ENCODE measurements around the gene ABCB8. TPM values are rescaled to one million over a fixed set of nuclear protein-coding genes. Genes with fewer than 3 reads are reported as not detected.

The ABCB8 gene
- total and polyA plus RNA-seq, 2 of the 8 experiments (the other 6 are each of a cell fraction or from before 2014, with no cell fraction given) = 17.7 to 27.0 TPM

- peak overlapping the region; percentile 87 for H4K8ac ChIP-seq (ENCODE audit: extremely low read depth, insufficient read depth, low read length)
- H3K79me2 ChIP-seq (ENCODE audit: control insufficient read depth in 1 of 2, insufficient read depth in 2 of 2, low read length in 2 of 2) = no peaks in the 10 kb centered on the region
- ChIA-PET CTCF (ENCODE audit: partially characterized antibody) (interaction anchor here (0.6 to 7.6 kb wide), 26 partner anchors 8 to 210 kb away, joined by 3 to 142 read pairs (median 5); no protein-coding TSS in a partner anchor), POLR2A (ENCODE audit: partially characterized antibody) (interaction anchor here (0.6 to 1.4 kb wide), 5 partner anchors 10 to 90 kb away, joined by 3 read pairs; no protein-coding TSS in a partner anchor)
- peak overlapping the region; percentile 23; the same call in 1 of the 2 replicates for H2BK15ac ChIP-seq (ENCODE audit: low read length)
- peak in 1 of 2 experiments; percentile 98 for DNase-seq (ENCODE audit: low read depth in 1 of 2, low spot score in 2 of 2)
- H4K20me1 ChIP-seq (replicated peaks in 1 of 2; ENCODE audit: control insufficient read depth in 1 of 2, insufficient read depth in 2 of 2, low read length in 2 of 2) = peaks cover 0 to 2% of the 10 kb centered on the region in 2 experiments
- H3K79me1 ChIP-seq (ENCODE audit: low read depth, low read length) = no peaks in the 10 kb centered on the region
- H3K36me3 ChIP-seq (ENCODE audit: control insufficient read depth in 2 of 4, insufficient read depth in 4 of 4, low read length in 3 of 4) = no peaks in the 10 kb centered on the region
- no peak overlapping the region for H3K14ac ChIP-seq (ENCODE audit: insufficient read length)
- peak overlapping the region; percentile 92 for H3K4ac ChIP-seq (replicated peaks; ENCODE audit: insufficient read length, low read depth, low read length)
- H3K27ac ChIP-seq (ENCODE audit: low read depth, low read length) = no peak overlapping the region; the same call in 1 of the 2 replicates
- H2AFZ ChIP-seq (ENCODE audit: low read length) = peak overlapping the region; percentile 31; the same call in 1 of the 2 replicates
- FAIRE-seq = peak; percentile 24
- H4K91ac ChIP-seq (replicated peaks; ENCODE audit: insufficient read length, low read length) = peak overlapping the region; percentile 44
- H3K23ac ChIP-seq (ENCODE audit: insufficient read length) = no peak overlapping the region
- H3K56ac ChIP-seq (replicated peaks; ENCODE audit: insufficient read length, low read depth, low read length) = no peak overlapping the region
- H4K5ac ChIP-seq (ENCODE audit: insufficient read length, low read depth, low read length) = peak overlapping the region; percentile 41
- H3K23me2 ChIP-seq (ENCODE audit: low read depth, low read length) = no peaks in the 10 kb centered on the region
- H2BK5ac ChIP-seq (ENCODE audit: low read depth, low read length) = peak overlapping the region; percentile 27; the same call in 1 of the 2 replicates
- peak overlapping the region; percentile 82; the same call in 1 of the 2 replicates for H2BK12ac ChIP-seq (ENCODE audit: low read depth, low read length)
- 36% methylated on average over 25 of the region's 31 CpGs; no CpG with 5 or more reads in 1 of the 2 experiments for WGBS, 2 experiments (ENCODE audit: extremely low coverage in 1 of 2, insufficient coverage in 1 of 2, insufficient read length in 1 of 2, insufficient replicate concordance in 2 of 2, low coverage in 1 of 2, low lambda C conversion rate in 2 of 2, missing lambda C conversion rate in 1 of 2)
- peaks cover 4 to 17% (median 11%) of the 10 kb centered on the region in 4 experiments for H3K4me1 ChIP-seq (replicated peaks in 1 of 4; ENCODE audit: control insufficient read depth in 3 of 4, insufficient read depth in 4 of 4, low read length in 3 of 4)
- H2AK5ac ChIP-seq (ENCODE audit: low read depth, low read length) = no peak overlapping the region
- no peak overlapping the region; a peak in 1 of 7 replicates for H3K9ac ChIP-seq (replicated peaks in 1 of 4; ENCODE audit: extremely low read depth in 1 of 4, low read depth in 3 of 4, low read length in 3 of 4)
- H3K4me2 ChIP-seq (ENCODE audit: insufficient read depth in 1 of 2, low read depth in 2 of 2, low read length in 2 of 2) = peak overlapping the region; percentile 4 to 76; a peak in 3 of 4 replicates
- peak overlapping the region in 3 of 4 experiments; percentile 30 to 55 (median 42); a peak in 7 of 8 replicates for H3K4me3 ChIP-seq (ENCODE audit: extremely low read depth in 1 of 4, insufficient read depth in 2 of 4, low read depth in 3 of 4, low read length in 4 of 4)
- H2BK120ac ChIP-seq (replicated peaks; ENCODE audit: low read depth, low read length) = no peak overlapping the region
- H3K9me3 ChIP-seq (ENCODE audit: insufficient read depth in 2 of 2, low read depth in 1 of 2, low read length in 1 of 2) = no peaks in the 10 kb centered on the region
- H3K27me3 ChIP-seq (replicated peaks in 1 of 4; ENCODE audit: control insufficient read depth in 3 of 4, extremely low read depth in 1 of 4, insufficient read depth in 3 of 4, low read length in 3 of 4) = no peaks in the 10 kb centered on the region
- peak overlapping the region; percentile 60 for H3K18ac ChIP-seq (ENCODE audit: extremely low read depth, low read length)
- H2BK20ac ChIP-seq (ENCODE audit: low read length) = peak overlapping the region; percentile 72
- no peak for TF ChIP-seq TAF1 (IDR thresholded peaks at IDR 0.05; ENCODE audit: low read depth, low read length)
- TF ChIP-seq EZH2 (IDR thresholded peaks at IDR 0.05; ENCODE audit: low read depth, low read length, severe bottlenecking) = no peak
- TF ChIP-seq RFX5 (IDR thresholded peaks at IDR 0.05; ENCODE audit: borderline replicate concordance, low read depth, low read length) = no peak
- TF ChIP-seq TCF12 (IDR thresholded peaks at IDR 0.05; ENCODE audit: low read depth, low read length) = no peak
- TF ChIP-seq HDAC2 (IDR thresholded peaks at IDR 0.05; ENCODE audit: borderline replicate concordance in 1 of 2, low read depth in 2 of 2, low read length in 2 of 2) = 0 out of 4 replicates have a peak, but pooled peaks of 1 of the 2 experiments have one; percentile 15
- no peak for TF ChIP-seq CHD2 (IDR thresholded peaks at IDR 0.05; ENCODE audit: low read length)
- peak; percentile 89 to 96 for TF ChIP-seq RAD21 (IDR thresholded peaks at IDR 0.05 in 1 of 2, conservative IDR thresholded peaks at IDR 0.05 in 1 of 2; ENCODE audit: low read depth in 2 of 2, low read length in 2 of 2)
These were observed 39.7 kb upstream of the ABCB8 start for GRCh38 chr7:150988230-150989226.
